Transverse colon (tissue), 3 donors: ENCODE data around the gene KRTAP5-11.

Experiments
- CTCF ChIP-seq, 5 experiments: fragments of 200-600 bp in 3 of 5; fragments of 450-650 bp in 2 of 5; sonication (generic) in 3 of 5; IDR thresholded peaks; 1 replicate in 2 of 5; 2 replicates in 3 of 5; pipeline ENCODE4 v1.5.1; 2016 to 2017; ENCODE audit warnings: antibody characterized with exemption in 5 of 5, inconsistent platforms in 3 of 5, mild to moderate bottlenecking in 2 of 5, moderate library complexity in 1 of 5
- EP300 ChIP-seq: sonication (generic); formaldehyde crosslinking; IDR thresholded peaks from one replicate; pipeline ENCODE4 v1.6.1; 2017; ENCODE audit warnings: antibody characterized with exemption, low read depth
- POLR2A ChIP-seq: fragments of 450-650 bp; IDR thresholded peaks from one replicate; pipeline ENCODE4 v1.6.1; 2016; ENCODE audit warnings: antibody characterized with exemption, mild to moderate bottlenecking, moderate library complexity

GRCh38 chr11:71532036-71532610 lies 50.6 kb downstream of the KRTAP5-11 start:
- no peak for TF ChIP-seq CTCF (IDR thresholded peaks at IDR 0.05)
- TF ChIP-seq POLR2A, result no peak
- TF ChIP-seq EP300, result no peak
